Testis (tissue), 2 donors: Measurements from ENCODE around the gene GRID1.

Experiments
- POLR2A ChIP-seq: fragments of 450-650 bp; IDR thresholded peaks from one replicate; pipeline ENCODE4 v1.6.1; 2017; ENCODE audit warnings: antibody characterized with exemption, mild to moderate bottlenecking, moderate library complexity
- TF ChIP-seq, protein P1 (sequence below), 3 experiments: fragments of 450-650 bp in 2 of 3; fragments of 200-600 bp in 1 of 3; sonication (generic) in 1 of 3; IDR thresholded peaks; one replicate each; pipeline ENCODE4 v1.5.1; 2016 to 2019; ENCODE audit warnings: antibody characterized with exemption in 3 of 3, mild to moderate bottlenecking in 2 of 3, moderate library complexity in 1 of 3

DNA sequence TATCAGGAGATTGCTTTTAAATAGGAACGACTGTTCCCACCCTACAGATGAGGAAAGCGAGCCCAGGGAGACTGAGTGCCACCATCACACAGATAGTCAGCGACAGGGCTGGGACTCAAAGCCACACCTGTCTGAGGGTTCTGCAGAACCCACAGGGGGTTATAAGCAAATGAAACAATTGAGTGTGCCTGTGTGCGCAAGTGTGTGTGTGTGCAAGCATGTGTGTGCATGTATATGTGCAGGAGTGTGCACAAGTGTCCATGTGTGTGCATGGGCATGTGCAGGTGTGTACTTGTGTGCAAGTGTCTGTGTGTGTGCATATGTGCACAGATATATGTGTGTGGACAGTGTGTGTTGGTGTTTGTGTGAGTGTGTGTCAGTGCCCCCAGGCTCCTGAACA is 280.2 kb downstream of the GRID1 start:
- no peak for TF ChIP-seq POLR2A
- TF ChIP-seq, protein P1, sequence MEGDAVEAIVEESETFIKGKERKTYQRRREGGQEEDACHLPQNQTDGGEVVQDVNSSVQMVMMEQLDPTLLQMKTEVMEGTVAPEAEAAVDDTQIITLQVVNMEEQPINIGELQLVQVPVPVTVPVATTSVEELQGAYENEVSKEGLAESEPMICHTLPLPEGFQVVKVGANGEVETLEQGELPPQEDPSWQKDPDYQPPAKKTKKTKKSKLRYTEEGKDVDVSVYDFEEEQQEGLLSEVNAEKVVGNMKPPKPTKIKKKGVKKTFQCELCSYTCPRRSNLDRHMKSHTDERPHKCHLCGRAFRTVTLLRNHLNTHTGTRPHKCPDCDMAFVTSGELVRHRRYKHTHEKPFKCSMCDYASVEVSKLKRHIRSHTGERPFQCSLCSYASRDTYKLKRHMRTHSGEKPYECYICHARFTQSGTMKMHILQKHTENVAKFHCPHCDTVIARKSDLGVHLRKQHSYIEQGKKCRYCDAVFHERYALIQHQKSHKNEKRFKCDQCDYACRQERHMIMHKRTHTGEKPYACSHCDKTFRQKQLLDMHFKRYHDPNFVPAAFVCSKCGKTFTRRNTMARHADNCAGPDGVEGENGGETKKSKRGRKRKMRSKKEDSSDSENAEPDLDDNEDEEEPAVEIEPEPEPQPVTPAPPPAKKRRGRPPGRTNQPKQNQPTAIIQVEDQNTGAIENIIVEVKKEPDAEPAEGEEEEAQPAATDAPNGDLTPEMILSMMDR (IDR thresholded peaks at IDR 0.05) = no peak
